ENCODE results near the gene ASGR1. TPM values are rescaled to one million over a fixed set of nuclear protein-coding genes. Genes with fewer than 3 reads are reported as not detected.

ASGR1 gene
- total RNA-seq, 2 donors from 2014 or later: 6.8 to 14.2 TPM

DNA sequence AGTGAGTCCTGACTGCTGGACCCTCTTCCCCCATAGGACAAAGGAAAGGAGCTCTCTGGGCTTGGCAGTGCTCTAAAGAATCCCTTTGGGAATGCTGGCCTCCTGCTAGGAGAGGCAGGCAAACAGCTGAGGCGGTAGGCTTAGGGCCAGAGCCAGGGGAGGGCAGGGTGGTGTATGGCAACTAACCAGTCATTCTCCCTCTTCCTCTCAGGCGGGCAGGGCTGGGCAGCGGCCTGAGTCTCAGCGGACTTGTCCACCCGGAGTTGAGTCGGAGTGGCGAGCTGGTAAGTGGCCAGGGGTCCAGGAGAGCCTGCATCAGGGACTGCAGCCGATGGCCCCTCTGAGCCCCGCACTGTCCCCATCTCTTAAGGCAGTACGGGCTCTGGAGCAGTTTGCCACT, 44.9 kb upstream of the ASGR1 start:
- peaks cover 67% of the 10 kb centered on the region for H3K36me3 ChIP-seq (ENCODE audit: control insufficient read depth, insufficient read depth, low read length)
- Mint-ChIP-seq H3K4me3 (no peak overlapping the region), H3K27me3 (ENCODE audit: insufficient read depth) (no peaks in the 10 kb centered on the region), H3K36me3 (ENCODE audit: low read depth) (peaks cover 66% of the 10 kb centered on the region), H3K27ac (peak overlapping the region; percentile 11), H3K9me3 (no peaks in the 10 kb centered on the region), H3K4me1 (peaks cover 15% of the 10 kb centered on the region)
- no peak overlapping the region for H3K4me3 ChIP-seq (ENCODE audit: low read length)
- H3K4me1 ChIP-seq (ENCODE audit: control insufficient read depth, insufficient read depth, low read length): peaks cover 5% of the 10 kb centered on the region
- DNase-seq: no peak
- no peaks in the 10 kb centered on the region for H3K9me3 ChIP-seq (ENCODE audit: control insufficient read depth, low read length)
- H3K27me3 ChIP-seq (ENCODE audit: control insufficient read depth, insufficient read depth, low read length, poor library complexity, severe bottlenecking): no peaks in the 10 kb centered on the region
- no peak overlapping the region for H3K9ac ChIP-seq (ENCODE audit: extremely low read depth, low read length, poor library complexity, severe bottlenecking)
- TF ChIP-seq CTCF (conservative IDR thresholded peaks at IDR 0.05): no peak
- H3K27ac ChIP-seq (ENCODE audit: low read depth, low read length): no peak overlapping the region
- 93 to 98% methylated on average over 7 to 10 of the region's 10 CpGs for WGBS, 2 experiments (ENCODE audit: insufficient coverage in 1 of 2, insufficient read length in 1 of 2)

DNA sequence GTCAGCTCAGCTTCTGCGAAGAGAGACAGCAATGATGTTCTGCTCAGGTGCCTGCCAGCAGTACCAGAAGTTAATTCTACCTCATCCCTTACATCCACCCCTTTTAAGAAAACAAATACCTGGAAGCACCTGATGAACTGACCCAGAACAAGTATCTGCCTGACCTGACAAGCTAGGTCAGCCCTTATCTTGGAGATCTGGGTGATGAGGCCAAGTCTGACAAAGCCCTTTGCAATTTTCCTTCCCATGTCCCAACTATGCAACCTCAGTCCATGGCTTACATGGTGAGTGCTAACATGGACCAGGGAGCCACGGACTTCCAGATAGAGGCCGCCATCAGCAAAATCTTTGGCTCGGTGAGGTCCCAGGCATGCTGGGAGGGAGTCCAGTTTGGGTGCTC, 44.2 kb upstream of the ASGR1 start:
- Mint-ChIP-seq H3K27ac (no peak overlapping the region), H3K4me1 (peaks cover 21% of the 10 kb centered on the region), H3K27me3 (ENCODE audit: insufficient read depth) (no peaks in the 10 kb centered on the region), H3K36me3 (ENCODE audit: low read depth) (peaks cover 59% of the 10 kb centered on the region), H3K4me3 (no peak overlapping the region), H3K9me3 (no peaks in the 10 kb centered on the region)
- H3K4me1 ChIP-seq (ENCODE audit: control insufficient read depth, insufficient read depth, low read length): peaks cover 12% of the 10 kb centered on the region
- H3K27me3 ChIP-seq (ENCODE audit: control insufficient read depth, insufficient read depth, low read length, poor library complexity, severe bottlenecking): no peaks in the 10 kb centered on the region
- no peak overlapping the region for H3K27ac ChIP-seq (ENCODE audit: low read depth, low read length)
- TF ChIP-seq CTCF (conservative IDR thresholded peaks at IDR 0.05): no peak
- no peaks in the 10 kb centered on the region for H3K9me3 ChIP-seq (ENCODE audit: control insufficient read depth, low read length)
- DNase-seq: no peak
- no peak overlapping the region for H3K9ac ChIP-seq (ENCODE audit: extremely low read depth, low read length, poor library complexity, severe bottlenecking)
- WGBS, 2 experiments (ENCODE audit: insufficient coverage in 1 of 2, insufficient read length in 1 of 2): 97 to 100% methylated on average over 4 of the region's 4 CpGs
- no peak overlapping the region for H3K4me3 ChIP-seq (ENCODE audit: low read length)
- peaks cover 60% of the 10 kb centered on the region for H3K36me3 ChIP-seq (ENCODE audit: control insufficient read depth, insufficient read depth, low read length)

GRCh38 chr17:7222972-7223292, 43.8 kb upstream of the ASGR1 start:
- Mint-ChIP-seq H3K27me3 (ENCODE audit: insufficient read depth) (no peaks in the 10 kb centered on the region), H3K4me1 (peaks cover 25% of the 10 kb centered on the region), H3K4me3 (no peak overlapping the region), H3K27ac (no peak overlapping the region), H3K9me3 (no peaks in the 10 kb centered on the region), H3K36me3 (ENCODE audit: low read depth) (peaks cover 55% of the 10 kb centered on the region)
- WGBS, 2 experiments (ENCODE audit: insufficient coverage in 1 of 2, insufficient read length in 1 of 2): 77 to 92% methylated on average over 6 to 7 of the region's 7 CpGs
- no peak overlapping the region for H3K27ac ChIP-seq (ENCODE audit: low read depth, low read length)
- no peak for DNase-seq
- H3K4me3 ChIP-seq (ENCODE audit: low read length): no peak overlapping the region
- H3K9ac ChIP-seq (ENCODE audit: extremely low read depth, low read length, poor library complexity, severe bottlenecking): no peak overlapping the region
- no peaks in the 10 kb centered on the region for H3K27me3 ChIP-seq (ENCODE audit: control insufficient read depth, insufficient read depth, low read length, poor library complexity, severe bottlenecking)
- H3K4me1 ChIP-seq (ENCODE audit: control insufficient read depth, insufficient read depth, low read length): peaks cover 17% of the 10 kb centered on the region
- H3K9me3 ChIP-seq (ENCODE audit: control insufficient read depth, low read length): no peaks in the 10 kb centered on the region
- no peak for TF ChIP-seq CTCF (conservative IDR thresholded peaks at IDR 0.05)
- H3K36me3 ChIP-seq (ENCODE audit: control insufficient read depth, insufficient read depth, low read length): peaks cover 56% of the 10 kb centered on the region

Measured in endodermal cell (in vitro differentiated cells).